HG03457 (cell line): ENCODE results near the gene CRIM1.

Experiments used
- ATAC-seq: cut with Tn5 transposase; IDR thresholded peaks from one replicate; pipeline ENCODE4 v1.9.1; 2021; ENCODE audit warnings: moderate number of reproducible peaks; ENCODE audit not compliant: unreplicated experiment

CRIM1 gene

DNA sequence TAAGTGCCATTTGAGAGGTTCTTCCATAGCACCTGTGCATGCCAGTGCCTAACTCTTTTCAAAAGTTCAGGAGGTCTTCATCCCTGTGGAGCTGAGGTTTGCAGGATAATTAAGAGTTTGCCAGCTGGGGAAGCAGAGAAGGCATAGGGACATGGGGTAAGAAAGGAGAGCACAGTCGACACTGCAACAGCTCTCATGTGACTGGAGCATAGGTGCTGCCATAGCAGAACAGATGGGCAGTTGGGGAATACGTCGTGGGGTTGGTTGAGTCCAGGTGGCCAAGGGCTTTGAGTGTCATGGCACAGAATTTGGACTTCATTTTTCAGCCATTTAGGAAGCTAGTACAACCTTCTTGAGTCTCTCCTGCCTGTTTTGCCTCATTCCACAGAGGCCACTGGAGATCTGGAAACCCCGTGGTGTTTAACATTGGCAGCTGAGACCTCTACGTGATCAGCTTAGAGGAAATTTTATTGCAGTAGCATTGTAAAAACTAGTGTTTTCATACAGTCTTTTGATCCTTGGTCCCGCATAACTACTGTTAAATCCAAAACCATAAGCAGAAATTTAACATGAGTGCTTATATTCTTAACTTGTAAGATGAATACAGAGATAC lies 65.1 kb downstream of the CRIM1 start:
- ATAC-seq = no peak

DNA sequence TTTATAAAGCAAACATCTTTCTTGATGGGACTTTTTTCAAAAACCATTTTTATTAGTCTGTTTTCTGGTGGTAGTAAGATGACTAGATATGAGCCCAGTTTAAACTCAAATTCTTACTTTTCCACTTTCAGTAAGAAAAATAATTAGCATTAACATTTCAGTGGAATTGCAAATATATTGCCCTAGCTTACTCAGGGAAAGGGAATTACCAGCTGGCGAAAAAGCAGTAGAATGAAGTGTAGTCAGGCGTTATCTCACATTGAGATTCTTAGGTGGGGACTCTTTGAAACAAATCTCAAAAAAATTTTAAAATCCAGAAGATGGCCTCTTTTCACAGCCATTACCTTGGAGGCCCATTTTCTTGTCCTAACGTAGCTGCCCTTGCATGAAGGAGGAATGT lies 65.8 kb downstream of the CRIM1 start:
- no peak for ATAC-seq

GRCh38 chr2:36423172-36423571 lies 67.6 kb downstream of the CRIM1 start:
- ATAC-seq = no peak

GRCh38 chr2:36423619-36424120 lies 68.1 kb downstream of the CRIM1 start:
- no peak for ATAC-seq

GRCh38 chr2:36425608-36426355 lies 70.2 kb downstream of the CRIM1 start:
- no peak for ATAC-seq

GRCh38 chr2:36427790-36428243 lies 72.2 kb downstream of the CRIM1 start:
- no peak for ATAC-seq

- ATAC-seq = no peak
These were observed 75.0 kb downstream of the CRIM1 start for GRCh38 chr2:36430549-36430948.

- ATAC-seq = no peak
These were observed 76.9 kb downstream of the CRIM1 start for GRCh38 chr2:36432479-36432878.

GRCh38 chr2:36433311-36434217 lies 78.0 kb downstream of the CRIM1 start:
- no peak for ATAC-seq

- no peak for ATAC-seq
These were observed 82.9 kb downstream of the CRIM1 start for GRCh38 chr2:36438449-36438977.

GRCh38 chr2:36439084-36439483 lies 83.5 kb downstream of the CRIM1 start:
- no peak for ATAC-seq

DNA sequence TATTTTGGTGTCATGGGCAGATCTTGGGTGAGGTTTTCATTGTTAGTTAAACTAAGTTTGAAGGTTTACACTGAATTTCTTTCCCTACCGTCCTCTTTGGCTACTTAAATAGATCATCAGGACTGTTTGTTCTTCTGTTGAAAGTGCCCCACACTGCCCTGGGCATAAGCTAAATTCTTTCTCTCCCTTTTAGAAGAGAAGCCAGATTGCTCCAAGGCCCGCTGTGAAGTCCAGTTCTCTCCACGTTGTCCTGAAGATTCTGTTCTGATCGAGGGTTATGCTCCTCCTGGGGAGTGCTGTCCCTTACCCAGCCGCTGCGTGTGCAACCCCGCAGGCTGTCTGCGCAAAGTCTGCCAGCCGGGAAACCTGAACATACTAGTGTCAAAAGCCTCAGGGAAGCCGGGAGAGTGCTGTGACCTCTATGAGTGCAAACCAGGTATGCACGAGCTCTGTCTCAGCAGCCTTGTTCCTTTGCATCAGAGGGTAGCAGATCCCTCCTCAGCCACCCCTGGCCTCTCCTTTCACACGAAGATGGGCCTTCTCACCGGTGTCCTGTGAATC lies 85.6 kb downstream of the CRIM1 start:
- no peak for ATAC-seq

- no peak for ATAC-seq
These were observed 86.2 kb downstream of the CRIM1 start for GRCh38 chr2:36441816-36442215.

DNA sequence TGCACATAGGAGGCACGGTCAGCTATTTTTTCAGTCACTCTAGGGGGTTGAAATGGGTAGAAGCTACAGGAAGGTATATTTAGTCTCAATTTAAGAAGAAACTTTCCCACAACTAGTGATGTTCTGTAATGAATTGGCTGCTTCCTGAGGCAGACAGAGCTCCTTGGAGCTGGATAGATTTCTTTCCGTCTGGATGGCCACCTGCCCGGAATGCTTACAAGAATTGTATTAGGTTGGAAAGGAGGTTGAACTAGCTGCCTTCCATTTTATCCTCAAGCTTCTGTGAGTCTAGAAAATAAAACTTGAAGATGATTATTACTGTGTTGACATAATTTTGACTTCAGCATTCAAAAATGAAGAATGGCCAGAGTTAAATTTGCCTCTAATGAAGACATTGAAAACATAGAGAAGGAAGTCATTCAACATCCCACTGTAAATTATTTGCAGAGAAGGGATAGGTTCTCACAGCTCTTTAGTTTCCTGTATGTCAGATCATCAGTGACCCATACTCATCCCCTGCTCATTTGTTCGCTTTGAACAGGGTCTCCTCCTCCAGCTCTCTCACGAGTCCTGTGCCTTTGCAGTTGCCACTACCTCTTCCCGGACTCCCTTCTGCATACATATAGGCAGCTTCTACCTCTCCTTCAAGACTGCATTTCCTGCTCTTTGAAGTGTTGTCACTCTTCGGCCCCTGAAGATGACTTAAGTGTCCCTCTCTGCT lies 88.8 kb downstream of the CRIM1 start:
- ATAC-seq = no peak

- ATAC-seq = no peak
These were observed 89.7 kb downstream of the CRIM1 start for GRCh38 chr2:36445185-36445866.

- no peak for ATAC-seq
These were observed 90.7 kb downstream of the CRIM1 start for GRCh38 chr2:36446294-36446693.

- no peak for ATAC-seq
These were observed 93.6 kb downstream of the CRIM1 start for GRCh38 chr2:36449213-36449612.

GRCh38 chr2:36449943-36450392 lies 94.4 kb downstream of the CRIM1 start:
- ATAC-seq = no peak

DNA sequence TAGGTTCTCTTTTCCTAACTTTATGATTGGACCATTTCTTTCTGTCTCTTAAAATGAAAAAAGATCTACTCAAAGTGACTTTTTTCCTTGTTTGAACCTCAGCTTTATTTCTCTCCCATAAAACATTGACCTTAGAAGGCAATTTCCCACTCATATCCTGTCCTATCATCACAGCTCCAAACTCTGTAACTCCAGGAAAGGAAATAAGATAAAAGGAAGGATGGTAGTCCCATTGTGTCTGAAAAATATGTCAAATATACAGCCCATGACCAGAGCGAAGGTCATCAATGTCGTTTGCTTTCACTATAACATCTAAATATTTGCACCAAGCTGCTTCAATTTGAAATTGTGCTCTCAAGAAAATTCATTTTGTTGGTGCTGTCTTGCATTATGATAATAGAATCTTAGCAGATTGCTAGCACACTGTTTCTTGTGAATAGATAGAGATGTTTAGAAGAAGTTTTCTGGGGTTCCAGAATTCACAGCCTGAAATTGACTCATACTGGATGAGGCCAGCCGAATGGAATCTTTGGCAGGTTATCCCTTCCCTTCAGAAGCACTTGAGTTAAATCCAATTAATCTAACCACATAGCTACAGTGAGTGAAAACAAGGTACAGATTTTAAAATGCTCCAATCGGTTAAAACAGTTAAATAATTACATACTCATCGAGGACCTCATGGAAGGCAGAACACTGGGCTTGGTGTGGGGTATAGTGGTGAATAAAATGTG lies 95.1 kb downstream of the CRIM1 start:
- no peak for ATAC-seq
